GOT3 (cell line): ENCODE results near the gene CIB2.

Experiments
- DNase-seq: peaks from one replicate; lab custom pipeline; 2025; ENCODE audit warnings: mixed read lengths; lab: John Stamatoyannopoulos, UW

The CIB2 gene

DNA sequence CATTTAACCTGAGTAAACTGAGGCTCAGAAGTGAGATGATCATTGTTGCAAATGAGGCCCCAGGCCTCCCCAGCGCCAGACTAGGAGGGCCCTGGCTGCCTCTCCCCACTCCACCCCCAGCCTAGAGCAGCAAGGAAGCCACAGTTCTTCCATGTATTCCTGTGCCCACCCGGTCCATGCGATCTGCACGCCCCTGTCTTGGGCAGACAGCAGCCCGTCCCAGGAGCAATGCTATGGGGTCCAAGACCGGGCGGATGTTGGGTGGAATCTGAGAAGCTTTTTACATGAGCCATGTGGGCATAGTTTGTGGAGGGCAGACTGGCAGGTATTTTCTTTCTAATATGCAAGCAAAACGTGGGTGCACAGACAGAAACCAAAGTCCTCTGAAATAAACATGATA, 23.8 kb downstream of the CIB2 start:
- DNase-seq, result no peak

DNA sequence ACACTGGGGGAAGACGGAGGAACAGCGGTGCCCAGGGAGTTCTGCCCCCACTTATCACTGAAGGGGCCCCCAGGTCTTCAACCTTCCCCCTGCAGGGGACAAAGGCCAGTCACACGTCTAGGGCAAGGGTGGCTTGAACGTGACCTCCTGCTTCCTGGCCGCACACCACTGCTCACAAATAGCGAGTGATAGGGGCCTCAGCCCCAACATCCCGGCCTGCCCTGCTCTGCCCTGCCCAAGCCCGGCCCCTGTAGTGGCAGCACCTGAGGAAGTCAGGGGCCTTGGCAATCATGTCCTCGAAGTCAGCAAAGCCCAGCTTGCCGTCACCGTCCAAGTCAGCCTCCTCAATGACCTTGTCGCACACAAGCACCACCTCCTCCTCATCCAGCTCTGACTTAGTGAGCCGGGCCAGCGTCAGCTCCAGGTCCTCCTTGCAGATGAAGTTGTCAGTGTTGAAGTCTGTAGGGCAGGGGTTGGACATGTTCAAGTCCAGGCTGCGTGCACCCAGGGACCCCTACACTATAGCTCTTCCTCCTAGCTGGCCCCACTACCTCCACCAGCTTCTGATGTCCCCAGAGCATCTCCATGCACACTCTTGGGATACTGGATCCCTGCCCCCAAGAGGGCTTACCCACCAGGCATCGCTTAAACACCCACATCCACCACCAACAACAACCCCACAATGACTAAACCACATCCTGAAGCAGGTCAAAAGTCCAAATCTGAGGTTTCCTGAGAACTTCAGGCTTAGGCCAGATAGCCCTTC, 25.6 kb downstream of the CIB2 start:
- DNase-seq, result no peak

DNA sequence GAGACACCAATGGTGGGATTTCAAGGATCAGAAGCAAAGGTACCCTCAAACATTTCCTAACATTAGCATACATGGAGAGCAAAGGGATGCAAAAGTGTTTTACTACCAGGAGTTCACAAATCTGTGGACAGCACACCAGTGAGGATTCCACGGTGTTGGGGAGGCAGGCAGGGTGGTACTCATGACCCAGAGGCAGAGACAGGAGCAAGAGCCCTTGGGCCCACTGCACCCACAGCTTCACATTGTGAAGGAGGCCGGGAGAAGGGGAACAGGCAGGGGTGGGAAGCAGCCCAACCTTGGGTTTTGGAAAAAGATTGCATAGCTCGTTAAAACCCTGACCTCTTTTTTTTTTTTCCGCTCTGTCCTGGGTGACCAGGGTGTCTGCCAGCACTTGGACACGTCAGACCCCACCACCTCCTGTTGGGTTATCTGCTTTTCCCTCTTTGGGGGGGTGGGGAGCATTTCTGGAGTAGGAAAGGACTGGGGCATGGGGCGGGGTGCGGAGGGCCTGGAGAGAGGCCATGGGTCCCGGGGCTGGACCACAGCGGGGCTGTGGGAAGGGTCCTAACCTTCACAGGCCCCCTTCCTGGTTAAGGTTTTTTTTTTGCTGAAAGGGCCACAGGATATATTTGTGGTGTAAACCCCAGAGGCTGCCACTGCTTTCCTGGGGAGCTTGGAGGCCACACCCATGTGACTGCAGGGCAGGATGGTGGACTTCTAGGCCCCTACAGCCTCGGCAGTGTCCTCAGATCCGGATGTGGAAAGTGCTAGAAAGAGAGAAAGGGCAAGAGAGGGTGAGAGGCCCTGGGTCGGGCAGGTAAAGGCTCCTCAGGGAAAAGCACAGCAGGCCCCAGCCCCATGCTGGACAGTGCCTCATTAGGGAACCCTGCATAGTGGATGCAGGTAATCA, 26.4 kb downstream of the CIB2 start:
- DNase-seq, result no peak

DNA sequence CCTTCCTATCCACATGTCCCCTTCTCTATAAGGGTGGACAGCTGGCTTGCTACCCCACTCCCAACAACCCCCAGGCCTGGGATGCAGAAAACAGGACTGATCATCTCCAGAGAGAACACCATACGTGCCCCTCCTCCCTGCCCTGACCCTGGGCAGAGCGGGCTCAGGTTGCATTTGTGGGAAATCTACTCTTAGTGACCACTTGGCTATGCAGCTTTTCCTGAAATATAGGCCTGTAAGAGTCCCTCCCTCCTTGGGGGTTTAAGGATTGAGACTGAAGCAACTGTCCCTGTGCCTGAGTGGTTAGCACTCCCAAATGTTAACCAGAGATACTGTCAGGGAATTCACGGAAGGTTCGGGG, 27.1 kb downstream of the CIB2 start:
- DNase-seq, result no peak

DNA sequence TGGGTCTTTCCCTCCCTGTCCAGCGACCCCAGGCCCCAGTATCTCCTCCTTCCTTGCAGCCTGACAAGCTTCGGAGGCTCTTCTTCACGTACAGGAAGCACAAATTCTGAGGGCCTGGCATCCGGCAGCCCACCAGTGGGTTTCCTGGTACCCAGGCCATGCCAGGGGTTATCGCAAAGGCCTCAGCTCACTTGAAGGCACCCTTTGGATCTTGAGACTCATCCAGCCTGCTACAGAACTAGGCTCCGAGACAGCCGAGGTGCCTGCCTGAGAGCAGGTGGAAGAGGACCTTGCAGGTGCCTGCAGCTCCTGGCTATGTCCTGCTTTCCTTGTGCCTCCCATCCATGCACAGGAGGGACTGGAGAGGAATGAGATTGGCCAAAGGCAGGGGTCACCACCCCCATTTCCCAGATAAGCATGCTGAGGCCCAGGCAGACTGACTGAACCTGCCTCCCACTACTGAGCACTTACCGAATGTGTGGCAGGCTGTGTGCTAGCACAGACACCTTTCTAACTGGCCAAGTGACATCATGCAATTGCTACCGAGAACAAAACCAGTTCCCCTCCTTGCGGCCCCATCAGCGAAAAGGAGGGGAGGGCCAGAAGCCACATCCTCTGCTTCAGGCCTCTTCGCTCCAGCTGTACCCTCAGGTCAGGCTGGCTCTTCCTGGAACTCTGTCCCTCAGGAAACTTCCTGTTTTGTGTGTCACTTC, 27.7 kb downstream of the CIB2 start:
- no peak for DNase-seq

DNA sequence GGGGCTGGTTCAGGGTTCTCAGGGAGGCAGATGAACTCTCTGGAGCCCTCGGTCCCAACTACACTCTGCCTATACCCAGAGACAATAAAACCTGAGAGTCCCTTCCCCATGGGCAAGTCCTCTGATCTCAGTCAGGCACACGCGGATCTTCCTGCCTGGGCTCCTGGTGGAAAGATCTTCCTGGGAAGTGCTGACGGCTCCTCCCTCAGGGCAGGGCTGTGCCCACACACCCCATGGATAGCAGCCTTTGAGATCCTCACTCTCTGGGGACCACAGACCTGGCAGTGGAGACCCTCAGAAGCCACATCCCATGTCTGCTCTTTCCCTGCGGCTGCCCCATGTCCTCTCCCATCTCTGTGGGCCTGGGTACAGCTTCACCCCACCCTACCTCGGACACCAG, 28.5 kb downstream of the CIB2 start:
- no peak for DNase-seq

DNA sequence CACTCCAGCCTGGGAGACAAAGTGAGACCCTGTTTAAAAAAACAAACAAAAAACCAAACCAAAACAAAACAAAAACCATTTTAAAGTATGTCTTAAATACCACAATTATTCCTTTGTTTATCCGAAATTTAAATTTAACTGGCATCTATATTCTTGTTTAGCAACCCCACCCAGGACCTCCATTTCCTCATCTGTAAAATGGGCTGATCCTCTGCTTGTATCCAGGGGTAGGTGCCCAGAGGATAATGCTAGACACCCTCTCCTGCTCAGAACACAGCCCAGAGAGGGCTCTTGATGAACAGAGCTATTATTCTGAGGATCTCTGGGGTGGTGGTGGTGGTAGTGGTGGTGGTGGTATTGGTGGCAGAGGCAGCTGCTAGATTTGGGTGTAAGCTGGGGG, 29.0 kb downstream of the CIB2 start:
- no peak for DNase-seq

DNA sequence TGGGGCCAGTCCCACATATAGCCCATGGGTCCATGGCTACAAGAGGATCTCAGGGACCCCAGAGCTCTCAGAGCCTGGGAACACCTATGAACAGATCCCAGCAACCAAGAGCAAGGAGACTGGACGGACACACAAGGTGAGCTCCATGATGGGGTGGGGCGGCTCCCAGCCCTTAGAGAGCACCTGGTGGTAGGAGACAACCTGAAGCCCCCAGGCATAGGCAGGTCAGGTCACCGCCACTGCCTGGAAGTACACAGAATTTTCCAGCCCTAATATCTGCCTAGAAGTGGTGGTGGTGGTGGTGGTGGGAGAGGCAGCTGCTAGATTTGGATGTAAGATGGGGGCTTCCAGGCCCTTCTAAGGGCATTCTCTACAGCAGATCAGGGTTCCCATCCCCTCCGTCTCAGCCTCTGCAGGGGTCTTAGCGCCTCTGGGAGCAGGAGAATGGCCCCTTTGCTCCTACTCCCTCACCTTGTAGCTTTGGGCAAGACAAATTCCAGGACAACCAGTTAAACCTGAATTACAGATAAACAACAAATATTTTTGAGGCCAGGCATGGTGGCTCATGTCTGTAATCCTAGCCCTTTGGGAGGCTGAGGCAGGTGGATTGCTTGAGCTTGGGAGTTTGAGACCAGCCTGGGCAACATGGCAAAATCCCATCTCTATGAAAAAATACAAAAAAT, 29.7 kb downstream of the CIB2 start:
- DNase-seq, result no peak

DNA sequence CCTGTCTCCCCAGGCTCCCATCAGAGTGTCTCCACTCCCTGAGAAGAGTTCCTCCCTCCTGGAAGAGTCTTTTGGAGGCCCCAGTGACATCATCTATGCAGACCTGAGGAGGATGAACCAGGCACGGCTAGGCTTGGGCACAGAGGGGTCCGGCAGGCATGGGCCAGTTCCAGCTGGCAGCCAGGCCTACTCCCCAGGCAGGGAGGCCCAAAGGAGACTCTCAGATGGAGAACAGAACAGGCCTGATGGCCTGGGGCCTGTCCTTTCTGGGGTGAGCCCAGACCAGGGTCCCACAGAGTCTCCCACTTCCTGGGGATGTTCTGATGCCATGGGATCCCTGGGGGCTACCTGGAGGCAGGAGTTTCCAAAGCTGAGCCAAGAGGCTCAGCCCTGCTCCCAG, 30.4 kb downstream of the CIB2 start:
- no peak for DNase-seq

DNA sequence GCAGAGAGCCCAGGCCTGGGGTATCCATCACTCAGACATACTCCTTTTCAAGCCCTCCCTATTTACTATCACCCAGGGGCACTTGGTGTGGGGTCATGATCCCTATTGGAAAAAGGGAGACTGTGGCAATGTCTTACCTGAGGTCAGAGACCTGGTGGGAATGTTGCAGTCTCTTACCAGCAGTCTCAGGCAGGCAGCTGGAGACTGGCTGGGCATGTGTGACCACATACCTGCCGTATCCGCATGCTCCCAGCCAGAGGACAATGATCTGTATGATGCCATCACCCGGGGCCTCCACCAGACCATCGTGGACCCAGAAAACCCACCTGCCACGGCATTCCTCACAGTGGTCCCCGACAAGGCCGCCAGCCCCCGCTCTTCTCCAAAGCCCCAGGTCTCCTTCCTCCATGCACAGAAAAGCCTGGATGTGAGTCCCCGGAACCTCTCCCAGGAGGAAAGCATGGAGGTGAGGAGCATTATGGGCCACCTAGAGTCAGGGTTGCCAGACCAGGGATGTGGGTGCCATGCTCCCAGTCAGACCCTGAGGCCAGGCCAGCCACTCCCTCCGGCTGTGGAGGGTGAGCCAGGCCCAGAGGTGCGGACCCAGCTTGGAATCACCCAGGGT, 33.0 kb downstream of the CIB2 start:
- DNase-seq, result no peak

DNA sequence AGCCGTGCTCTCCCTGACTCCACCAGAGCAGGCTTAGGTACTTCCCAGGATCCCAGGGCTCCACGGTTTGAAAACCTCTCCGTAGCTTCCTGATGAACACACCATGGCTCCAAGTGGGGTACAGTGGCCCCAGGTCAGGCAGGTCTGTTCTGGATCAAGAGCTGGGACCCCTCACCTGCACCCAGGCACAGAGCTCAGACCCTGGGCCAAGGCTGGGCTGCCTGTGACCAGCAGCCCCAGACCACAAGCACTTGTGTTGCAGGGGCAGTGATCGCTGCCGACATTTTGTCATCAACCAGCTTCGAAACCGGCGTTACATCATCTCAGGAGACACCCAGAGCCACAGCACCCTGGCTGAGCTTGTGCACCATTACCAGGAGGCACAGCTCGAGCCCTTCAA, 33.6 kb downstream of the CIB2 start:
- no peak for DNase-seq

DNA sequence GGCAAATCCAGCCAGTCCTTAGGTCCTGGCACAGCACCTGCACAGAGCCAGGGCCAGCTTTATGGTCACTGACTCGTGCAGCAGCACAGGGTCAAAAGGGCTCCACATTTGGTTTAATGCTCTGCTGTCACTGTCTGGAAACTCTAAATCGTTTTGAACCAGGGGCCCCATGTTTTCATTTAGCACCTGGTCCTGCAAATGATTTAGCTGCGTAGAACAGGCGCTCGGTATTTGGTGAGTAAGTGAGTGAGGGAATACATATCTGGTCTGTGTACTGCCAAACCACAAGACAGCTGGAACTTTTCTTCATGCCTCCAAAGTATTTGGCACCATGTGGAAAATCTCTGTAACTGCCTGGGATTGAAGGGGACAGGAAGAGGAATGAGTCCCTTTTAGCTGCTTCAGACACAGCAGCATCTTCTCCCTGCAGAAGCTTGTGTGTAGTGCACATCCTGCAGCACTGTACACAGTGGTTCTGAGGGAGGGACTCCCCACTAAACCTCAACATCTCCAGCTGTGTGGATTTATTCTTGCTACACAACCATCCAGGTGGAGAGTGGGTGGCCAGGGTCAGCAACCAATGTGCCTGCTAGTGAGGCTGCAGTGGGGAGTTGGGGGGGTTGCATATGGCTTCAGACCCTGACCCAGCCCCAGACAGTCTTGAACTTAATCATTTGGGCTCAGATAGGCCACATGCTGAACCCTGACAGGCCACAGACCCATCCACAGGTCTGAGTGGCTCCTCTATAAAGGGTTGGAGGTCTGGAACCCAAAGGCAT, 37.8 kb downstream of the CIB2 start:
- no peak for DNase-seq

DNA sequence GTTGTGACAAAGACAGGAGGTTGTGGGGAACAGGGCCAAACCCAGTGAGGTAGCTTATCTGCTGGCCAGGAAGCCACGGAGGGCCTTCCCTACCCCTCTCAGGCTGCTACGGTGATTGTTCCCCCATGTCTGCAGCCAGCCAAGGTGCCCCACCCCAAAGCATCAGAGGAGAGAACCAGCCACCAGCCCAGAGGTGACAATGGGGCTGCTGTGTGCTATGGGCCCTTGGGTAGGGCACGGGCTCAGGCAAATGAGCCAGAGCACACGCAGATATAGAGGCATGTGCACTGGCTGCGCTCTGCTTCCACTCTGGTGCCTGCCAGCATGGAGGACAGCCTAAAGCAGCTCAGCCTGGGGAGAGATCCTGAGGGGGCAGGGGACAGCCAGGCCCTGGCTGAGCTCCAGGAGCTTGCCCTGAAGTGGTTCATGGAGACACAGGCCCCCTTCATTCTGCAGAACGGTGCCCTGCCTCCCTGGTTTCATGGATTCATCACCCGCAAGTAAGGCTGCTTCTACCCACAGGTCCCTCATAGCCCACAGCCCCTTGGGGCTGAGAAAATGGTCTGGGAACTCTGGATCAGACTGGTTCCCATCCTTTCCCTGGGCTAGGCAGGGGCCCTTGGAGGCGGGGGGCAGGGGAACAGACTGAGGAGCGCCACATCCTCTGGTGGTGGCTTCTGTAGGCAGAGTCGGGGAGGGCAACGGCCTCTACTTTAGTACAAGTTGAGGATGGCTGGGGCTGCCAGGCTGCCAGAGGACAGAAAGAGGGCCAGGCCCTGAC, 38.8 kb downstream of the CIB2 start, which contains the start of gene SH2D7:
Gene SH2D7, plus strand, starts transcription at position 301 of the 781 bp plus-strand sequence. Its CDS starts 24 bp downstream, at position 325.
- no peak for DNase-seq

DNA sequence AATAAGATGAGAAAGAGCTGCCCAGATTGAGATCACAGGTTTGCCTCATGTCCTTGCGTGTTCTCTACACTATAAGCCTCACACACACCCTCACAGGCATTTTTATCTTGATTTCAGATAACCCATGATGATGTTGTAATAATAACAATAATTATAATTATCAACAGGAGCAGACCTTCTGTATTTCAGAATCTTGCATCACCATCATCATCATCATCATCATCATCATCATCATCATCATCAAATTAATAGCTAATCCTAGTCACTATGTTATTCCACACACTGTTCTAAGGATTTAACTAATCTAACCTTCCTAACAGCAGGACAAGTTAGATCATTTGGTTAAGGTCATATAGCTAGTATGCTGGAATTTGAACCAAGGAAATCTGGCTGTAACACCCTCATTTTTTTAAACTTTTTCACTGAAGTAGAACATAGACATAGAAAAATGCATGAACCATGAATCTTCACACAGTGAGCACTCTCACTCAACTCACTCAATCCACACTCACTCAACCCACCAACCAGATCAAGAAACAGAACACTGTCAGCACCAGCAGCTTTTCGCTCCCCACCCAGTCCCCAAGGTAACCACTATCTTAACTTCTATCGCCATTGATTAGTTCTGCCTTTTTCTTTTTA, 40.7 kb downstream of the CIB2 start:
- no peak for DNase-seq

DNA sequence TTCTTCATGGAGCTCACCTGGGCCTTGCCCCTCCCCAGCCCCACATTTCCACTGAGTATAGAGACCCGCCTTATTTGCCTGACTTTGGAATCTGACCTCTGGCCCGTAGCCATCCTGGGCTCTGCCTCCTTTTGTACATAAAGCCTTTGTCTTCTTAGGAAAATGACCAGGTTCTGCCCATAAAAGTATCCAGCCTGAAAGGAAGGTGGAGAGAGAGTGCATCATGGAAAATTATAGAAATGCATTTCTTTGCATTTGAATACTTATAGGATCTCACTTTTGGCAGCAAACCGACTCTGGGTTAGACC, 42.5 kb downstream of the CIB2 start:
- no peak for DNase-seq

DNA sequence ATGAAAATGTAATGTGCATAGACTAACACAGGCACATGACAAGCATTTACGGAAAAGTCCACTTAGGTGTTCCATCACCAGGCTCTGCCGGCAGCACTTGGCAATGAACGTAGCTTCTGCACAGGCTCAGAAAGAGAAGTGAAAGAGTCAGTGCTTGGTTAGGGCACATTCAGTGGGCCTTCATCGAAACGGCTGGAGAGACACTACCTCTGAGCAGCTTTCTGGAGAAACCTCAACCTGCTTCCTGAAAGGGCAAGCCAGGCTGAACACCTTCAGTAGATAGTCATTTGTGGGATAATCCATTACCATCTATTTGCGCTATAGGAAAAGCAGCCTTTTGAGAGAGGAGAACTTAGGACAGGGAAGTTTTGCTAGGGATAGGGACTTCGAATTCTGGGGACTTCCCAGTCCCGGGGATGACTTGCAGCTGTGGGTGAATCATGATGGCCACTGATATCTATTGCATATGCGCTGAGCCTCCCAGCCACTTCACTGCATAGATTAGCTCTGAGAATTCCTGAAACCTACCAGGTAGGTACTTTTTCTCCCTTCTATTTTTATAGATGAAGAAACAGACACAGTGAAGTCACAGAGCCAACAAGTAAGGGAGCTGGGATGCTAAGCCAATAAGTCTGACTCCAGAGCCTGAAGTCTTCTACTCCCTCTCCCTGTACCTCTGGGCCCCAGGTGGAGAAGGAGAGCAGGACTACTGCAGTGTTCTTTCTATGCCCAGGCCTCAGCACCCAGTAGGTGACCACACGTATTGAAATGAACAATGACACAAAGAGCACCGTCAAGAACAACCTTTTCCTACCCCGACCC, 43.1 kb downstream of the CIB2 start:
- no peak for DNase-seq

DNA sequence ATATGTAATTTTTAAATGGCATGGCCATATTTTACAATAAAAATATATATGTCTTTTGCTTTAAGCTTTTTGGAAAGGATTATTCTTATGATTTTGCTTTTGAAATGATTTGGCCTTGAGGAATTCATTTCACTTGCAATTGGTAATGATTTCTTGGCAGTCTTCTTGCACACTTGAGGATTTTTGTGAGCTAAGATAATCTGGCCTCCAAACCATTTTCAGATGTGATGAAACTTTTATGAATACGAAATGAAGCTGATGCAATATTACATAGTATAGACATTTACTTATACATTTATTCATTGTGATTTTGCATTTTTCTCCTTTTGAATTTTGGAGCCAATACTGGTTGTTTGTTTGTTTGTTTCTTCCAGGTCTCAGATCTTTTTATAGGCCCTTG, 45.3 kb downstream of the CIB2 start:
- no peak for DNase-seq

DNA sequence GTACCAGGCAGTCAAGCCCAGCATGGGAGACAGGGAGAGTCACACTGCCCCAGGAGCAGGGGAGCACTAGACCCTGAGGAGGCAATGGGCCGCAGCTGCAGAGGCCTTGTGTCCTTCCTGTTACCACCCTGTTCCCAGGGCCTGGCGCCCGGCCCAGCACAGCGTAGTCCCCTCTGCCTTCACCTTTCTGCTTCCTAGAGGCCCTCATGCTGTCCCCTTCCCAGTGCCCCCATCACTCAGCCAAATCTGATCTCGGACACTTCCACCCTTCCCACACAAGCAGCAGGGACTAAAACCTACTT, 46.8 kb downstream of the CIB2 start:
- no peak for DNase-seq
